ENCODE results near the gene TFB1M.

DNA sequence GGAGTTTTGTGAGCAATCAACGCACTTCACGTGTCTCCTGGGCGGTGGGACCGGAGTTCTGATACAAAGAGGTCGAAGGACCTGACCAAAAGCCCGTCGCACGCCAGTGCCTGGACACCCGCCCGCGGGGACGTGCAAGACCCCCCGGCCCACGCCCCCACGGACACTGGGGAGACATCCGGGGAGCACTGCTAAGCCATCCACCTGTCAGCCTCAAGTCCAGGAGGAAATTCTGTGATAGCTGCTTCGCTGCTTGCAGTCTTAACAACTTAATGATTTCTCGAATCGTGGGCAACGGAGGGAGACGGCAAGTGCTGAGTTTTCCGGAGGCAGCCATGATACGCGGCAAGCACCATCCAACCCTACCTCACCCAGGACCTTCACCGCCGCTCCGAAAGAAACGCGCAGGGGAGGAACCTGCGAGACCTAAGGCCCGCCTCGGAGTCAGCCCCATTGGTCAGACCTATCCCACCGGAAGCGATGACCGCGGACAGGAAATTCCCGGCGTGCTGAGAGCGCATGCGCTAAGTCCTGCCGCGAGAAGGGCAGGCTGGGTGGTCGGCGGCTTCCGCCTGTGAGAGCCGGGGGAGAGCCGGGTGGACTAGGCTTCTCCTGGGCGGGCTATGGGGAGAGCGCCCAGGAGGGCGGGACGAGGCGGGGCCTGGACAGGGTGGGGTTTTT lies at the start of gene TFB1M:
- TF ChIP-seq EP300 (IDR thresholded peaks at IDR 0.05) (no peak), POLR2A (IDR thresholded peaks at IDR 0.05) (peak; percentile 41 to 82)
- TF ChIP-seq, protein P1, sequence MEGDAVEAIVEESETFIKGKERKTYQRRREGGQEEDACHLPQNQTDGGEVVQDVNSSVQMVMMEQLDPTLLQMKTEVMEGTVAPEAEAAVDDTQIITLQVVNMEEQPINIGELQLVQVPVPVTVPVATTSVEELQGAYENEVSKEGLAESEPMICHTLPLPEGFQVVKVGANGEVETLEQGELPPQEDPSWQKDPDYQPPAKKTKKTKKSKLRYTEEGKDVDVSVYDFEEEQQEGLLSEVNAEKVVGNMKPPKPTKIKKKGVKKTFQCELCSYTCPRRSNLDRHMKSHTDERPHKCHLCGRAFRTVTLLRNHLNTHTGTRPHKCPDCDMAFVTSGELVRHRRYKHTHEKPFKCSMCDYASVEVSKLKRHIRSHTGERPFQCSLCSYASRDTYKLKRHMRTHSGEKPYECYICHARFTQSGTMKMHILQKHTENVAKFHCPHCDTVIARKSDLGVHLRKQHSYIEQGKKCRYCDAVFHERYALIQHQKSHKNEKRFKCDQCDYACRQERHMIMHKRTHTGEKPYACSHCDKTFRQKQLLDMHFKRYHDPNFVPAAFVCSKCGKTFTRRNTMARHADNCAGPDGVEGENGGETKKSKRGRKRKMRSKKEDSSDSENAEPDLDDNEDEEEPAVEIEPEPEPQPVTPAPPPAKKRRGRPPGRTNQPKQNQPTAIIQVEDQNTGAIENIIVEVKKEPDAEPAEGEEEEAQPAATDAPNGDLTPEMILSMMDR (IDR thresholded peaks at IDR 0.05), result no peak

All from suprapubic skin (tissue), 3 donors.